Right lobe of liver (tissue), 4 donors: ENCODE measurements around the gene ZMYND8.

ENCODE experiments used
- POLR2A ChIP-seq: fragments of 450-650 bp; IDR thresholded peaks from one replicate; pipeline ENCODE4 v1.6.1; 2017; ENCODE audit warnings: antibody characterized with exemption, mild to moderate bottlenecking
- TF ChIP-seq, protein P1 (sequence below), 4 donors: fragments of 200-600 bp in 3 of 4; fragments of 450-650 bp in 1 of 4; IDR thresholded peaks; one replicate each; pipeline versions ENCODE4 v1.5.1 to v1.8.0; 2016 to 2022; ENCODE audit warnings: antibody characterized with exemption in 4 of 4, mild to moderate bottlenecking in 2 of 4
- donor health status: DM: no; HTN: no; CAD: no.
- donor health status: DM: no; HTN: no; CAD: no.
- donor health status: DM: no; HTN: yes; CAD: no.

- TF ChIP-seq, protein P1, sequence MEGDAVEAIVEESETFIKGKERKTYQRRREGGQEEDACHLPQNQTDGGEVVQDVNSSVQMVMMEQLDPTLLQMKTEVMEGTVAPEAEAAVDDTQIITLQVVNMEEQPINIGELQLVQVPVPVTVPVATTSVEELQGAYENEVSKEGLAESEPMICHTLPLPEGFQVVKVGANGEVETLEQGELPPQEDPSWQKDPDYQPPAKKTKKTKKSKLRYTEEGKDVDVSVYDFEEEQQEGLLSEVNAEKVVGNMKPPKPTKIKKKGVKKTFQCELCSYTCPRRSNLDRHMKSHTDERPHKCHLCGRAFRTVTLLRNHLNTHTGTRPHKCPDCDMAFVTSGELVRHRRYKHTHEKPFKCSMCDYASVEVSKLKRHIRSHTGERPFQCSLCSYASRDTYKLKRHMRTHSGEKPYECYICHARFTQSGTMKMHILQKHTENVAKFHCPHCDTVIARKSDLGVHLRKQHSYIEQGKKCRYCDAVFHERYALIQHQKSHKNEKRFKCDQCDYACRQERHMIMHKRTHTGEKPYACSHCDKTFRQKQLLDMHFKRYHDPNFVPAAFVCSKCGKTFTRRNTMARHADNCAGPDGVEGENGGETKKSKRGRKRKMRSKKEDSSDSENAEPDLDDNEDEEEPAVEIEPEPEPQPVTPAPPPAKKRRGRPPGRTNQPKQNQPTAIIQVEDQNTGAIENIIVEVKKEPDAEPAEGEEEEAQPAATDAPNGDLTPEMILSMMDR (IDR thresholded peaks at IDR 0.05), result no peak
- no peak for TF ChIP-seq POLR2A
These were observed 33.4 kb upstream of the ZMYND8 start for GRCh38 chr20:47389867-47390347.
